ENCODE results near the gene NMB.

- no peak for TF ChIP-seq CTCF (IDR thresholded peaks at IDR 0.05)
- no peak for TF ChIP-seq POLR2A (IDR thresholded peaks at IDR 0.05)
Observed at GRCh38 chr15:84616235-84616634, 41.8 kb downstream of the NMB start.

Data from breast epithelium (tissue), 3 donors.